GM19351 (cell line): Measurements from ENCODE around the gene F10.

Experiments
- ATAC-seq: cut with Tn5 transposase; IDR thresholded peaks from one replicate; pipeline ENCODE4 v1.9.1; 2021; ENCODE audit warnings: mild to moderate bottlenecking, moderate library complexity; ENCODE audit not compliant: unreplicated experiment

F10 gene

DNA sequence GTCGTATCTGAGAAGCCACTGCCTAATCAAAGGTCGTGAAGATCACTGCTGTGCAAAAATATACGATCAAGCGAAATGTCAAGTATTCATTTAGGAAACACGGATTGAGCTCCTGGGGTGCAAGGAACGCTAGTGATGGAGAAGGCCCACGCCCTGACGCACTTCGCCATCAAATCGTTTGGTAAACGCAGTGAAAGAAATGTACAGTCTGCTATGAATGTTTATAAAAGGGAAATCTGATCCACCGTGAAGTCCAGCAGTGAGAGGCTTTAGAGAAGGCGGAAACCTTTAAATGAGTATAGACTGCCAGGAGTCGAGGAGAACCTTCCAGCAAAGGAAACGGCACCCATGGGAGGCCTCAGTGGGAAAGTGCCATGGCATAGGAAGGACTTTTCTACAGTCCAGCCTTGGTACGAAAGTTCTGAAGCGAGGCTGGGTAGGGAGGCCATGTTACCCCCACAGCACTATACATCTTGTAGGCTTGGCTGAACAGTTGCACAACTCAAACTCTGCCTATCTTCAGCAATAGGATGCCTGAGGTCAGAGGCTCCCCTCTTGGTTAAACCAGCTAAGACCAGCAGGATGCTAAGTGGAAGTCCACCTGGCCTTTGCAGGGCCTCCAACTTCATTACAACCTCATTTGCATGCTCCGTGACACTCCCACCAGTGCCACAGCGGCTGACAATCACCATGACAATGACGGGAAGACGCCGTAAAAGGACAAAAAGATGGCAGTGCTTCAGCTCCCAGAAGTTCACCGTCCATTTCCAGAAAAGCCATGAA is 65.5 kb downstream of the F10 start:
- ATAC-seq = no peak

DNA sequence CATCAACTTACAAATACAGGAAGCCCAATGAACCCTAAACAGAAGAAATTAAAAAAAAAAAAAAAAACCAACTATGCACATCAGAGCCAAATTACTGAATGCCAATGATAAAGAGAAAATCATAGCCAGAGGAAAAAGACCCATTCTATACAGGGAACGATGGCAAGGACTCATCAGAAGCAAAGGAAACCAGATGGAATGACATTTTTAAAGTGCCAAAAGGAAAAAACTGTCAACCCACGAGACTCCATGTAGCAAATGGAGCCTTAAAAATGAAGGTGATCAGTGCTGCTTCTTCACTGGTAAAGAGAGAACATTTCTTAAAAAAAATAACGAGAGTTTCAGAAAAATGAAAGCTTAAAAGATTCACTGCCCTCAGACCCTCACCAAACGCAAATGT is 67.6 kb downstream of the F10 start:
- no peak for ATAC-seq

DNA sequence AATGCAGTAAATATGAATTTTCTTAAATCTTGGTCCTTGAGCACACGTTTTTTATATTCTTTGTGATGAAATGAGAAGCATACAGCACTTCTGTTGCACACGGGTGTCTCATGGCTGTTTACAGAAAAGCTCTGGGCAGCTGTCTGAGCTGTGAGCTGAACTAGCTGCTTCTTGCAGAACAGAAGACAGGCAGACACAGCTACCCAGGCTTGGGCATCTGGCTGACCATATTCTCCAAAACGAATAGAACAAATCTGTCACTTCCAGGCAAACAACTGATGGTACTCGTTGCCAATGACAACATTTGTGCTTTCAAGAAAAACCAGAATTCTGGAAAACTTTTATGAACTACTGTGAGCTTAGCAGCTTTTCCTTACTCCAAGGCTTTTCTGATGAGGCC is 69.7 kb downstream of the F10 start:
- no peak for ATAC-seq

DNA sequence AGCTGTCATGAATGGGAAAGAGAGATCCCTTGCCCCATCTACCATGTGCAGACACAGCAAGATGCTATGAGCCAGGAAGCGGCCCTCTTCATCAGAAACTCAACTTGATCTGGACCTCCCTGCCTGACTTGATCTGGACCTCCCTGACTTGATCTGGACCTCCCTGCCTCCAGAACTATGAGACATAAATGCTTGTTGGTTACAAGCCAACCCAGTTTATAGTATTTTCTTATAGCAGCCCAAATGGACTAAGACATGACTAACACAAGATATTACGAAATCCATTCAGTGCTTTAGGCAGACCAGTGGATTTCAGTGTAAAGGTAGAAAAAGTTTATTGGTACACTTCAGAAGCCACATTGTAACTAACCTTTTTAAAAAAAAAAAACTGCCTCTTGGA is 70.3 kb downstream of the F10 start:
- ATAC-seq = no peak

DNA sequence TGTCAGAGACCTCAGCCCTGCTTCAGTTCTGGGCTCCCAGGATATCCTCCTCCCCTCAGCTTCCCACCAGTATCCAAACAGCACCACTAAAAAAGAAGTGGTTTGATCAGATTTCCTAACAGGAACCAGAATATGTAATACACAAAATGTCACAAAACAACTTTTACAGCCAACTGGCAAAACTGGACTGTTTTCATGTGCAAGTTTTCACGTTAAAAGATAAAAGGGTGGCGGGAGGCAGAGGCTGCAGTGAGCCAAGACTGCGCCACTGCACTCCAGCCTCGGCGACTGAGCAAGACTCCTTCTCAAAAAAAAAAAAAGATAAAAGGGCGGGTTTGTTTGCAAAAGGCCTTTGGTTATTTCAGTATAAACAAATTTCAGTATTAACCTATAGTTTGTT is 72.8 kb downstream of the F10 start:
- ATAC-seq = no peak

DNA sequence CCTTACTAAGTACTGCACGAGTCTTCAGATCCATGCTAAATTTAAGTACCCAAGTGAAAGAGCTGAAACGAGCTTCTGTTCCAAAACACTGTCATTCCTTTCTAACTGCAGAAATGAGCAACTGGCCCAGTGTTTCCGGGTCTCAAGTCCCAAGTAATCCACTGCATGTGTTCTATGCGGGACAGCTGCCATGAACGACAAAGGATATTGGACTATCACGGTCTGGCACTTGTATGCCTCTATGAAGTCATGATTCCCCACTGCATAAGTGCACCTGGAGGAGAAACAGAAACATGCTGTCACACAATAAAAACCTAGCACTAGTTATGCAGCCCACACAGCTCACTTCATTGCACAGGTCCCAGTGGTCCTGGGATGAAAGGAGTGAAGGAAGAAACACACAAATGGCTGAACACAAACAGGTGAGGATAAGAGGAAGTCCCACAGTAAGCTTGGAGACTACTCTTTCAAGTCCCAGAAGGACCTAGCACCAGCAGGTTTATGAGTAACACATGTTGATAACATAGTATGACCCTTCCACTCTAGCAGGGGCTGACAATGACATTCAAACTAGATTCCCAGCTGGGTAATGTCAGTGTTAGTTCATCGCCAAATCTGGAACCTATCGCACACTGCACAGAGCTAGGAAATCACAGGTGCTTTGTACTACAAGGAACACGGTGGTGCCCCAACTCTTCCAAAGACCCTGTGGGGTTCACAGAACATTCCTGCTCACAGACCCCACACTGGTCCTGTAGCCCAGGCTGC is 74.6 kb downstream of the F10 start:
- ATAC-seq = no peak
